Caco-2 (cell line): Measurements from ENCODE around the gene AMZ1. TPM values are rescaled to one million over a fixed set of nuclear protein-coding genes. Genes with fewer than 3 reads are reported as not detected.
"Not testable (repeated sequence)": the region's sequence is repeated elsewhere in the genome, so short reads cannot be mapped to it uniquely, and the experiment has no call there.

ENCODE experiments used
- BruUV-seq: library from RNA; stranded (reverse); fragments of 400-500 nt; replicated peaks from 2 replicates; lab custom pipeline; 2021; lab: Mats Ljungman, UMichigan
- CTCF ChIA-PET: fragments of 300-600 bp; sonication (Branson Sonifier 250); formaldehyde crosslinking; loops from one replicate; lab custom pipeline; 2022; ENCODE audit warnings: antibody characterized with exemption; lab: Charles Lee
- POLR2A ChIA-PET: fragments of 300-600 bp; sonication (Branson Sonifier 250); formaldehyde crosslinking; loops from one replicate; lab custom pipeline; 2022; ENCODE audit warnings: antibody characterized with exemption; lab: Charles Lee
- DNase-seq, 2 experiments: peaks; one replicate each; pipeline versions ENCODE4 v3.0.0 to v3.0.0-alpha.2; 2020 to 2022
- H3K27me3 ChIP-seq: replicated peaks from 2 replicates; pipeline ENCODE4 v1.6.0; 2011; ENCODE audit warnings: low read length; ENCODE audit not compliant: control insufficient read depth, insufficient read depth
- H3K36me3 ChIP-seq: 2 replicates; pipeline ENCODE4 v1.5.1; 2011; ENCODE audit warnings: low read length; ENCODE audit not compliant: control insufficient read depth, insufficient read depth
- H3K4me1 ChIP-seq: fragments of 250-450 bp; sonication (Bioruptor Pico); 2 replicates; pipeline ENCODE4 v1.5.1; 2020; ENCODE audit warnings: mild to moderate bottlenecking
- H3K4me3 ChIP-seq: 2 replicates; pipeline ENCODE4 v1.5.1; 2011; ENCODE audit warnings: low read depth, mild to moderate bottlenecking, control low read depth, low read length
- H3K9me3 ChIP-seq: fragments of 250-450 bp; sonication (Bioruptor Pico); 2 replicates; pipeline ENCODE4 v1.5.1; 2020; ENCODE audit warnings: mild to moderate bottlenecking, moderate library complexity
- H3K27ac Mint-ChIP-seq: one replicate; pipeline ENCODE4 v1.8.0; 2022; ENCODE audit warnings: mixed read lengths; ENCODE audit not compliant: unreplicated experiment
- H3K27me3 Mint-ChIP-seq: one replicate; pipeline ENCODE4 v1.8.0; 2022; ENCODE audit warnings: mixed read lengths; ENCODE audit not compliant: insufficient read depth, unreplicated experiment
- H3K36me3 Mint-ChIP-seq: one replicate; pipeline ENCODE4 v1.8.0; 2022; ENCODE audit warnings: mild to moderate bottlenecking, mixed read lengths; ENCODE audit not compliant: insufficient read depth, unreplicated experiment
- H3K4me1 Mint-ChIP-seq: one replicate; pipeline ENCODE4 v1.8.0; 2022; ENCODE audit warnings: low read depth, mixed read lengths; ENCODE audit not compliant: unreplicated experiment
- H3K4me3 Mint-ChIP-seq: one replicate; pipeline ENCODE4 v1.8.0; 2022; ENCODE audit warnings: mild to moderate bottlenecking, moderate library complexity, mixed read lengths; ENCODE audit not compliant: unreplicated experiment
- H3K9me3 Mint-ChIP-seq: one replicate; pipeline ENCODE4 v1.8.0; 2022; ENCODE audit warnings: mixed read lengths; ENCODE audit not compliant: unreplicated experiment
- CTCF ChIP-seq, 2 experiments: fragments of 200-600 bp in 1 of 2; IDR thresholded peaks; 1 replicate in 1 of 2; 2 replicates in 1 of 2; pipeline versions ENCODE4 v1.5.1 to v1.8.0; 2011 to 2022; ENCODE audit warnings: antibody characterized with exemption in 1 of 2, control low read depth in 1 of 2, inconsistent platforms in 1 of 2, low read depth in 1 of 2, low read length in 1 of 2, mild to moderate bottlenecking in 1 of 2, moderate library complexity in 1 of 2; ENCODE audit not compliant: insufficient read depth in 1 of 2, severe bottlenecking in 1 of 2, unreplicated experiment in 1 of 2
- intact Hi-C: fragments of 100-400 bp; cut with micrococcal nuclease; formaldehyde crosslinking; loops from one replicate; pipeline ENCODE4 v1.10.0; 2022; ENCODE audit not compliant: unreplicated experiment
- total RNA-seq: library from RNA; stranded (reverse); gene quantifications from 2 replicates; pipeline ENCODE4 v1.2.3, GENCODE V29; 2022

Gene AMZ1
- total RNA-seq, 1 experiment from 2014 or later, result 0.11 TPM

- H3K4me3 ChIP-seq, result no peak overlapping the region
- no peaks in the 10 kb centered on the region for H3K36me3 Mint-ChIP-seq
- TF ChIP-seq CTCF (IDR thresholded peaks at IDR 0.05; ENCODE audit: insufficient read depth in 1 of 2, low read depth in 1 of 2, low read length in 1 of 2, severe bottlenecking in 1 of 2, unreplicated experiment in 1 of 2), result no peak
- DNase-seq, result no peak
- no peaks in the 10 kb centered on the region for H3K27me3 ChIP-seq
- POLR2A ChIA-PET, result no interaction called here
- no TSS peak for BruUV-seq
- CTCF ChIA-PET, result interaction anchor here (0.7 kb wide), 1 partner anchor 28 kb away, joined by 4 read pairs; no protein-coding TSS in a partner anchor
- no peaks in the 10 kb centered on the region for H3K36me3 ChIP-seq
- no peak overlapping the region for H3K27ac Mint-ChIP-seq
- no peaks in the 10 kb centered on the region for H3K4me1 ChIP-seq
- H3K4me1 Mint-ChIP-seq, result no peaks in the 10 kb centered on the region
- H3K9me3 ChIP-seq, result no peaks in the 10 kb centered on the region
- H3K4me3 Mint-ChIP-seq, result no peak overlapping the region
- no peaks in the 10 kb centered on the region for H3K9me3 Mint-ChIP-seq
- intact Hi-C loops, result no loop called here
- H3K27me3 Mint-ChIP-seq, result no peaks in the 10 kb centered on the region
These were observed 3.2 kb downstream of the AMZ1 start for GRCh38 chr7:2691011-2691707.

- H3K9me3 ChIP-seq, H3K4me3 Mint-ChIP-seq, H3K27ac Mint-ChIP-seq, POLR2A ChIA-PET, H3K27me3 ChIP-seq, H3K36me3 Mint-ChIP-seq, H3K4me3 ChIP-seq, H3K4me1 Mint-ChIP-seq, H3K9me3 Mint-ChIP-seq, BruUV-seq, H3K4me1 ChIP-seq, H3K27me3 Mint-ChIP-seq, DNase-seq, H3K36me3 ChIP-seq, intact Hi-C loops: not testable (repeated sequence)
- CTCF ChIA-PET, result interaction anchor here (0.6 to 2.1 kb wide), 2 partner anchors 11 to 27 kb away, joined by 3 to 6 read pairs; no protein-coding TSS in a partner anchor
These were observed 4.0 kb downstream of the AMZ1 start for GRCh38 chr7:2691932-2692439.

- Mint-ChIP-seq H3K4me3 (no peak overlapping the region), H3K27me3 (no peaks in the 10 kb centered on the region), H3K9me3 (no peaks in the 10 kb centered on the region), H3K27ac (no peak overlapping the region), H3K36me3 (no peaks in the 10 kb centered on the region), H3K4me1 (no peaks in the 10 kb centered on the region)
- intact Hi-C loops, result no loop called here
- no peak overlapping the region for H3K4me3 ChIP-seq
- ChIA-PET CTCF (interaction anchor here (2.1 kb wide), 1 partner anchor 11 kb away, joined by 6 read pairs; no protein-coding TSS in a partner anchor), POLR2A (no interaction called here)
- no peak for TF ChIP-seq CTCF (IDR thresholded peaks at IDR 0.05; ENCODE audit: insufficient read depth in 1 of 2, low read depth in 1 of 2, low read length in 1 of 2, severe bottlenecking in 1 of 2, unreplicated experiment in 1 of 2)
- no TSS peak for BruUV-seq
- H3K27me3 ChIP-seq, result no peaks in the 10 kb centered on the region
- no peaks in the 10 kb centered on the region for H3K4me1 ChIP-seq
- H3K36me3 ChIP-seq, result no peaks in the 10 kb centered on the region
- H3K9me3 ChIP-seq, result no peaks in the 10 kb centered on the region
- no peak for DNase-seq
These were observed 4.5 kb downstream of the AMZ1 start for GRCh38 chr7:2692543-2692942.

GRCh38 chr7:2693420-2694121 is 5.6 kb downstream of the AMZ1 start:
- intact Hi-C loops, H3K4me3 ChIP-seq, DNase-seq, H3K27ac Mint-ChIP-seq, H3K4me1 Mint-ChIP-seq, H3K9me3 ChIP-seq, H3K27me3 Mint-ChIP-seq, H3K36me3 ChIP-seq, H3K9me3 Mint-ChIP-seq, H3K27me3 ChIP-seq, H3K4me1 ChIP-seq, BruUV-seq, H3K4me3 Mint-ChIP-seq, H3K36me3 Mint-ChIP-seq, POLR2A ChIA-PET: not testable (repeated sequence)
- CTCF ChIA-PET, result interaction anchor here (2.1 kb wide), 1 partner anchor 12 kb away, joined by 6 read pairs; no protein-coding TSS in a partner anchor

GRCh38 chr7:2694122-2694436 is 6.1 kb downstream of the AMZ1 start:
- H3K4me3 Mint-ChIP-seq, CTCF ChIA-PET, intact Hi-C loops, H3K4me1 ChIP-seq, H3K27me3 Mint-ChIP-seq, DNase-seq, POLR2A ChIA-PET, H3K36me3 Mint-ChIP-seq, H3K36me3 ChIP-seq, H3K27me3 ChIP-seq, BruUV-seq, H3K9me3 Mint-ChIP-seq, H3K9me3 ChIP-seq, H3K4me3 ChIP-seq, H3K27ac Mint-ChIP-seq, H3K4me1 Mint-ChIP-seq: not testable (repeated sequence)
